Thyroid gland (tissue), 4 donors: Measurements from ENCODE around the gene CCN2. TPM values are rescaled to one million over a fixed set of nuclear protein-coding genes. Genes with fewer than 3 reads are reported as not detected.

ENCODE experiments used
- DNase-seq, 2 donors: peaks; one replicate each; pipeline ENCODE4 v3.0.0-alpha.2; 2019
- H3K27ac ChIP-seq, 3 donors: fragments of 200-600 bp; sonication (generic); 1 replicate in 2 of 3; 2 replicates in 1 of 3; pipeline ENCODE4 v1.5.1; 2016 to 2019; ENCODE audit warnings: mild to moderate bottlenecking in 1 of 3, moderate library complexity in 1 of 3
- H3K27me3 ChIP-seq: fragments of 200-600 bp; sonication (generic); one replicate; pipeline ENCODE4 v1.5.1; 2019
- H3K36me3 ChIP-seq, 2 donors: fragments of 200-600 bp; sonication (generic); one replicate each; pipeline ENCODE4 v1.5.1; 2016 to 2019
- H3K4me1 ChIP-seq, 2 donors: fragments of 200-600 bp; sonication (generic); one replicate each; pipeline ENCODE4 v1.5.1; 2017 to 2019
- H3K4me3 ChIP-seq, 3 donors: fragments of 200-600 bp; sonication (generic); replicated peaks in 1 of 3; 1 replicate in 2 of 3; 2 replicates in 1 of 3; pipeline ENCODE4 v1.5.1; 2016; ENCODE audit warnings: mild to moderate bottlenecking in 1 of 3
- H3K9me3 ChIP-seq: fragments of 200-600 bp; sonication (generic); one replicate; pipeline ENCODE4 v1.5.1; 2017
- CTCF ChIP-seq, 6 experiments: fragments of 200-600 bp in 3 of 6; fragments of 450-650 bp in 3 of 6; sonication (generic) in 3 of 6; IDR thresholded peaks; one replicate each; pipeline ENCODE4 v1.5.1; 2016 to 2019; ENCODE audit warnings: antibody characterized with exemption in 6 of 6, mild to moderate bottlenecking in 2 of 6, inconsistent platforms in 1 of 6, moderate library complexity in 1 of 6
- POLR2A ChIP-seq, 2 donors: fragments of 450-650 bp; IDR thresholded peaks; one replicate each; pipeline ENCODE4 v1.6.1; 2017; ENCODE audit warnings: antibody characterized with exemption in 2 of 2, mild to moderate bottlenecking in 2 of 2, moderate library complexity in 1 of 2
- WGBS, 2 donors: methylation state at CpG; one replicate each; pipeline ENCODE4 v1.1.5; 2017; 5-methylcytosine and 5-hydroxymethylcytosine counted together
- intact Hi-C: fragments of 100-400 bp; cut with DNase I; formaldehyde crosslinking; loops from one replicate; pipeline ENCODE4 v1.15.1; 2023
- total RNA-seq, 4 donors: library from RNA; depleted of rRNA; stranded (reverse); fragments of >200 nt; gene quantifications; one replicate each; pipeline ENCODE4 v1.2.3, GENCODE V29; 2016

The CCN2 gene
- total RNA-seq, 4 donors from 2014 or later: 40.1 to 173 (median 137) TPM

GRCh38 chr6:131948692-131949619, 2.2 kb downstream of the CCN2 start:
- 72 to 77% methylated on average over 18 of the region's 18 CpGs for WGBS, 2 donors
- peak overlapping the region in 1 of 3 donors; percentile 85 for H3K4me3 ChIP-seq

GRCh38 chr6:131947986-131948661, 3.0 kb downstream of the CCN2 start:
- intact Hi-C loops: no loop called here
- TF ChIP-seq POLR2A (IDR thresholded peaks at IDR 0.05): no peak
- no peak for TF ChIP-seq CTCF (IDR thresholded peaks at IDR 0.05)
- Histone ChIP-seq H3K4me3 (peak overlapping the region in 1 of 3 donors; percentile 85), H3K9me3 (no peaks in the 10 kb centered on the region), H3K27ac (peak overlapping the region in 2 of 3 donors; percentile 98), H3K27me3 (no peaks in the 10 kb centered on the region), H3K4me1 (peaks cover 11 to 25% of the 10 kb centered on the region in 2 donors), H3K36me3 (peaks cover 0 to 3% of the 10 kb centered on the region in 2 donors)
- DNase-seq: no peak
- whole genome bisulfite sequencing, 2 donors: 85 to 91% methylated on average over 3 of the region's 3 CpGs

More at GRCh38 chr6:131948692-131949619, 2.2 kb downstream of the CCN2 start:
- peaks cover 15 to 29% of the 10 kb centered on the region in 2 donors for H3K4me1 ChIP-seq
- H3K36me3 ChIP-seq: peaks cover 0 to 3% of the 10 kb centered on the region in 2 donors
- H3K27ac ChIP-seq: peak overlapping the region; percentile 91 to 98 (median 98)
- intact Hi-C loops: no loop called here
- H3K27me3 ChIP-seq: no peaks in the 10 kb centered on the region
- TF ChIP-seq POLR2A (IDR thresholded peaks at IDR 0.05) (no peak), CTCF (IDR thresholded peaks at IDR 0.05) (no peak)
- H3K9me3 ChIP-seq: no peaks in the 10 kb centered on the region
- peak in 1 of 2 donors; percentile 16 for DNase-seq

- no peak overlapping the region for H3K4me3 ChIP-seq
- H3K9me3 ChIP-seq: no peaks in the 10 kb centered on the region
- no peak overlapping the region for H3K27ac ChIP-seq
- H3K36me3 ChIP-seq: peaks cover 0 to 3% of the 10 kb centered on the region in 2 donors
- peaks cover 11 to 21% of the 10 kb centered on the region in 2 donors for H3K4me1 ChIP-seq
- WGBS, 2 donors: 78 to 79% methylated on average over 6 of the region's 6 CpGs
- TF ChIP-seq CTCF (IDR thresholded peaks at IDR 0.05) (no peak), POLR2A (IDR thresholded peaks at IDR 0.05) (no peak)
- no peak for DNase-seq
- H3K27me3 ChIP-seq: no peaks in the 10 kb centered on the region
- intact Hi-C loops: no loop called here
These were observed 3.9 kb downstream of the CCN2 start for GRCh38 chr6:131946992-131947955.

- TF ChIP-seq CTCF (IDR thresholded peaks at IDR 0.05) (no peak), POLR2A (IDR thresholded peaks at IDR 0.05) (no peak)
- Histone ChIP-seq H3K4me1 (peaks cover 5 to 14% of the 10 kb centered on the region in 2 donors), H3K4me3 (no peak overlapping the region), H3K27ac (no peak overlapping the region), H3K36me3 (peaks cover 0 to 3% of the 10 kb centered on the region in 2 donors), H3K27me3 (no peaks in the 10 kb centered on the region), H3K9me3 (no peaks in the 10 kb centered on the region)
- 96 to 97% methylated on average over 5 of the region's 5 CpGs for WGBS, 2 donors
- intact Hi-C loops: no loop called here
- DNase-seq: no peak
These were observed 4.7 kb downstream of the CCN2 start for GRCh38 chr6:131946404-131946991.
